K562 (cell line): ENCODE data around the gene CD244.

Source experiments
- EZH2 ChIP-seq: IDR thresholded peaks from 2 replicates; pipeline ENCODE4 v1.6.1; 2012; ENCODE audit warnings: low read depth, mild to moderate bottlenecking, inconsistent platforms, low read length, borderline replicate concordance
- HDGF ChIP-seq: fragments of 450-650 bp; IDR thresholded peaks from 2 replicates; pipeline ENCODE4 v1.6.1; 2016
- SMC3 ChIP-seq: conservative IDR thresholded peaks from 2 replicates; pipeline ENCODE4 v1.6.1; 2011; ENCODE audit warnings: low read depth, low read length, improper control_type of control experiment; ENCODE audit not compliant: insufficient read depth
- ZNF232 ChIP-seq: sonication (generic); formaldehyde crosslinking; IDR thresholded peaks from 2 replicates; pipeline ENCODE4 v1.8.0; 2022; ENCODE audit warnings: mild to moderate bottlenecking, missing genetic modification reagents

DNA sequence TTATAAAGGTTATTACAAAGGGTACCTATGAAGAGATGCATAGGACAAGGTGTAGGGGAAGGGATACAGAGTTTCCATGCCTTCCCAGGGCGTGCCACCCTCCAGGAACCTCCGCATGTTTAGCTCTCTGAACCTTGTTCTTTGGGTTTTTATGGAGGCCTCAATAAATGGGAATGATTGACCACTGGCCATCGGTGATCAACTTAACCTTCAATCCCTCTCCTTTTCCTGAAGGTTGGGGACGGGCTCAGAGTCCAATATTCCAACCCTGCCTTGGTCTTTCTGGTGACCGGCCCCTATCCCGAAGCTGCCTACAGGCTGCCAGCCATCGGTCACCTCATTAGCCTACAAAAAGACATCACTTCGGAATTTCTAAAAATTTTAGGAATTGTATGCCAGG lies 11.7 kb downstream of the CD244 start:
- TF ChIP-seq HDGF (no peak), SMC3 (no peak), ZNF232 (CRISPR knock-in tag) (no peak), EZH2 (no peak)
